Stimulated activated CD4-positive, alpha-beta T cell treated with anti-CD3 and anti-CD28 coated beads, Interleukin-12 subunit alpha, Interleukin-12 subunit beta, amount 100 ng/mL, for 48 hours (primary cell): Measurements from ENCODE around the gene MCU.

ENCODE experiments used
- DNase-seq, 3 donors: peaks; one replicate each; pipeline ENCODE4 v3.0.0-alpha.2; 2020; ENCODE audit warnings: low read depth in 2 of 3, low spot score in 1 of 3

MCU gene

GRCh38 chr10:72834183-72834825 is 142.4 kb downstream of the MCU start:
- DNase-seq = peak in 1 of 3 donors; percentile 15

GRCh38 chr10:72840319-72840718 is 148.4 kb downstream of the MCU start:
- DNase-seq = no peak

DNA sequence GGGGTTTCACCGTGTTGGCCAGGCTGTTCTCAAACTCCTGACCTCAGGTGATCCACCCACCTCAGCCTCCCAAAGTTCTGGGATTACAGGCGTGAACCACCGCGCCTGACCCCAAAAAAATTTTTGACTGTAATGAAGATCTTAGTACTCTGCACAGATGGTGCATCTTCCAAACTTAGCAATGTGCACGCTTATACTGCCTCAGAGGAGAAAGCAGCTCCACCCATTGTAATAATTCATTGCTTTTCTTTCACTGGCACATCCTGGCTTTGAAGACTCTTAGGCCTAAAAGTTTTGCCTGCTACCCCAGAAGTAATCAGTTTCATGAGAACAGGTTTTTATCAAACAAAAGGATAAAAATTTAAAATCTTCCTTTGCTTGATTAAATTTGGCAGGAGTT is 149.5 kb downstream of the MCU start:
- no peak for DNase-seq

GRCh38 chr10:72842164-72842563 is 150.2 kb downstream of the MCU start:
- DNase-seq = no peak

DNA sequence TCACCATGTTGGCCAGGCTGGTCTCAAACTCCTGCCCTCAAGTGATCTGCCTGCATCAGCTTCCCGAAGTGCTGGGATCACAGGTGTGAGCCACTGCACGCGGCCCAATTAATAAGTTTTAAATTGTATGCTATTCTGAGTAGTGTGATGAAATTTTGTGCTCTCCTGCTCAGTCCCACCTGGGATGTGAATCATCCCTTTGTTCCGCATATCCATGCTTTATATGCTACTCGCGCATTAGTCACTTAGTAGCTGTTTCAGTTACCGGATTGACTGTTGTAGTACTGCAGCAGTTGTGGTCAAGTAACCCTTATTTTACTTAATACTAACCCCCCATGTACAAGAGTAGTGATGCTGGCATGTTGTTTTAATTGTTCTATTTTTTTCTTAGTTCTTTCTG is 154.3 kb downstream of the MCU start:
- no peak for DNase-seq

- no peak for DNase-seq
Measured at GRCh38 chr10:72847681-72848080, 155.7 kb downstream of the MCU start.

DNA sequence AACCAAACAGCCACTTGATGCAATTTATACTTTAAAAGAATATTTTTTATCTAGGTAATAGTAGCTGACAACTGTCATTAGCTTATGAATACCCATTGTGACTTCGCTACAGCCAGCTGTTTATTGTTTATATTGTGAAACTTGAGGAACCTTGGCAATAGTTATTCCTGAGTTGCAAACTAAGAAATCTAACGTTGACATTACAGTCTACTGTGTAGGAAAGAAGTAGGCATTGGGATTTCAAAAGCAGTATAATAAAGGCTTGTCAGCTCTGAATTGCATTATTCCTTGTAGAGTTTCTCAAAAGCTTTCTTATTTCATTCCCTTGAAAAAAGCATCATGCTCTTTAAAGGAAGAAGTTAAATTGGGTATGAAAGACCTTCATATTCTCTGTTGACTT is 158.9 kb downstream of the MCU start:
- DNase-seq = no peak

- DNase-seq = no peak
Measured at GRCh38 chr10:72851509-72851908, 159.6 kb downstream of the MCU start.

GRCh38 chr10:72852508-72852907 is 160.6 kb downstream of the MCU start:
- no peak for DNase-seq

DNA sequence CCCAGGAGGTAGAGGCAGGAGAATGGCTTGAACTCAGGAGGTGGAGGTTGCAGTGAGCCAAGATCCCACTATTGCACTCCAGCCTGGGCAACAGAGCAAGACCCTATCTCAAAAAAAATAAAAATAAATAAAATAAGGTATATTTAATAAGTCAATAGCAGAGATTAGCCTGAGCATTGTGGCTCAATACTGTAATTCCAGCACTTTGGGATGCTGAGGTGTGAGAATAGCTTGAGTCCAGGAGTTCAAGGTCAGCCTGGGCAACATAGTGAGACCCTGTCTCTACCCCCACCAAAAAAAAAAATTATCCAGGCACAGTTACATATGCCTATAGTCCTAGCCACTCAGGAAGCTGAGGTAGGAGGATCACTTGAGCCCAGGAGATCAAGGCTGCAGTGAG is 163.2 kb downstream of the MCU start:
- DNase-seq = no peak

- DNase-seq = no peak
Measured at GRCh38 chr10:72855790-72856189, 163.8 kb downstream of the MCU start.

GRCh38 chr10:72858067-72858466 is 166.1 kb downstream of the MCU start:
- no peak for DNase-seq

GRCh38 chr10:72862957-72863356 is 171.0 kb downstream of the MCU start:
- DNase-seq = no peak

GRCh38 chr10:72875250-72876055 is 183.5 kb downstream of the MCU start:
- DNase-seq = no peak

- DNase-seq = no peak
Measured at GRCh38 chr10:72879245-72879644, 187.3 kb downstream of the MCU start.

DNA sequence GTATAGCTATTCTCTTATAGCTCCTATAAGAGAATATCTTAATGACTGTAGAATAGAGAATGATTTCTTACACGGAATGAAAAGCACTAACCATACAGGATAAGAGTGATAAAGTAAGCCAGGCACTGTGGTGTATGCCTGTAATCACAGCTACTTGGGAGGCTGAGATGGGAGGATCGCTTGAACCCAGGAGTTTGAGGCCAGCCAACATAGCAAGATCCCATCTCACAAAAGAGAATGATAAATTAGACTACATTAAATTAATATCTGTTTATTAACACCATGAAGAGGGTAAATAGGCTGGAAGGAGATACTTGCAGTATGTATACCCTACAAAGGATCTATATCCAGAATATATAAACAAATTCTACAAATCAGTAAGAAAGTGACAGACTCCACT is 189.3 kb downstream of the MCU start:
- no peak for DNase-seq

GRCh38 chr10:72883861-72884260 is 191.9 kb downstream of the MCU start:
- no peak for DNase-seq

- no peak for DNase-seq
Measured at GRCh38 chr10:72885953-72886352, 194.0 kb downstream of the MCU start.

DNA sequence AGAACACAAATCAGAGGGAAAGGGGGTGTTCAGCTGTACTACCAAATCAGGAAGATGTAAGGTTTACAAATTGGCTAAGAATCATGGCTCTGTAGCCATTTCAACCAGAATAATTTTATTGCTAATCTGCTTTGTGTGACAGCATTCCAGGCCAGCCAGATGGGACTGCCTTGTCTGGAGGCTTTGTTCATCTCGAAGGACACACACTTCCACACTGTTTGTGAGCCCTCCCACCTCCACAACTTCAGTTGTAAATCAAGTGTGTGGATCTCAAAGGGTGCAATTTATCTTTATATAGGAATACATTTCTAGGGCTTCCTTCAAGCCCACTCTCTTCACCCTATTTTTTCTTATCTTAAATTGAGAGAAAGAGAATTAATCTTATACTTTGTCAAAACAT is 194.7 kb downstream of the MCU start:
- no peak for DNase-seq

DNA sequence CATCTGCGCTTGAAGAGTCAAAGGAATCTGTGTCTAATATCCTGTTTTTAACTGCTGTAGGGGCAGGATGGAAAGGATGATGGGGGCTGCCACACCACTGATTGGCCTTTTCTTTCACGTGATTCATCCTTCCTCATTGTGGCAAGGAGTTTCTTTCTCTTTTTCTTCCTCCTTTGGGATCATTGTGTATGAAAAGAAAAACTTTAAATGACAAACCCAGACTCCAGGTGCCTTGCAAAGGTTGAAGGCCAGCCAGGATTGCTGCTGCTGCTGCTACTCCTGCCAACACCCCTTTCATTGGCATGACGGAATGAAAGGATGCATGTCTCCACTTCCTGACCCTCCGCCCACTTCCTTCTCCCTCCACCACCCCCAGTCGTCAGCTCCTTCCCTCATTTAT is 195.1 kb downstream of the MCU start:
- no peak for DNase-seq

DNA sequence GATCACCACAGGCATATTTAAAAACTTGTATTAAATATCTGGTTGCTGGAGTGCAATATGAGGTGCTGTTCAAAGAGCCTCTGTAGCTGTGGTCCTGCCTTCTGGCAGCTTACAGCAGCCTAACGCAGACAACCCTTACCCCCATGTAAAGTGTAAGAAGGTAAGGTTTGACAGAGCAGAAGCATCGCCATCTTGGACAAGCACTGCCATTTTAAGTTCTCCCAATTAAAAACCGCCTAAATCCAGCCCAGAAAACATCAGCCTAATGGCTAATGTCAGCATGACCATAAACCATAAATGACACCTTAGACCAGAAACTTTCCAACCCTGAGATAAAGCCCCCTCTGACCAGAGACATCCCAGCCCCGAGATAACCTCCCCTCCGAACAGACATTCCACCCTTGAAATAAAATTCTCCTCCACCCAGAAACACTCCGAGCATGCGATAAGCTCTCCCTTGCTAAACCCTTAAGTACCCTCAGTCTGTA is 196.3 kb downstream of the MCU start:
- no peak for DNase-seq

DNA sequence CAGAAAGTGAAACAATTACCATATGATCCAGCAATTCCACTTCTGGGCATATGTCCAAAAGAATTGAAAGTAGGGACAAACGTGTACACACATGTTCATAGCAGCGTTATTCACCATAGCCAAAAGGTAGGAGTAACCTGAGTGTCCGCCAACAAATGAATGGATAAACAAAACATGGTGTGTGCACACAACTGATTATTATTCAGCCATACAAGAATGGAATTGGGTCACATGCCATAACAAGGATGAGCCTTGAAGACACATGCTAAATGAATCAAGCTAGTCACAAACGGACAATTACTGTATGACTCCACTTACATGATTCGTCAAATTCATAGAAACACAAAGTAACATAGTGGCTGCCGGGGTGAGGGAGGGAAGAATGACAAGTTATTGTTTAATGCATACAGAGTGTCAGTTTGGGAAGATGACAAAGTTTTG is 197.5 kb downstream of the MCU start:
- DNase-seq = no peak

DNA sequence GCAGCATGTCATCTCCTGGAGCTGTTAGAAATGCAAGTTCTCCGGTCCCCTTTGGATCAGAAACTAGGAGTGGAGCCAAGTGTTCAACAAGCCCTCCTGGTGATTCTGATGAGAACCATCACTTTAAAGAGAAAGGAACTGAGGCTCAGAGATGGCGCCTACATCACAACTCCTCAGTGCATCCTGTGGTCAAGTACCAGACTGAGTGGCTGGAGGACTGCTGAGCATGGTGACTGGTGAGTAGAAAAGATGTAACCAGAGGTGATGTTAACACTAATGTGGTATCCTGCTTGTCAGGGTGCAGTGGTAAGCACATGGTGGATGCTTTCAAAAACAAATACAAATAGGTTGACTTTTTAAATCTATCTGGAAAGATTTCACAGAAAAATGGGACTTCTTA is 198.1 kb downstream of the MCU start:
- no peak for DNase-seq
